NT2/D1 (cell line): ENCODE data around the gene TNS1.

Experiments
- SUZ12 ChIP-seq: IDR thresholded peaks from 2 replicates; pipeline ENCODE4 v1.6.1; 2011; ENCODE audit not compliant: insufficient read length, insufficient read depth; ENCODE audit errors: extremely low read depth
- YY1 ChIP-seq: IDR thresholded peaks from 2 replicates; pipeline ENCODE4 v1.6.1; 2011; ENCODE audit not compliant: insufficient read length, insufficient read depth

DNA sequence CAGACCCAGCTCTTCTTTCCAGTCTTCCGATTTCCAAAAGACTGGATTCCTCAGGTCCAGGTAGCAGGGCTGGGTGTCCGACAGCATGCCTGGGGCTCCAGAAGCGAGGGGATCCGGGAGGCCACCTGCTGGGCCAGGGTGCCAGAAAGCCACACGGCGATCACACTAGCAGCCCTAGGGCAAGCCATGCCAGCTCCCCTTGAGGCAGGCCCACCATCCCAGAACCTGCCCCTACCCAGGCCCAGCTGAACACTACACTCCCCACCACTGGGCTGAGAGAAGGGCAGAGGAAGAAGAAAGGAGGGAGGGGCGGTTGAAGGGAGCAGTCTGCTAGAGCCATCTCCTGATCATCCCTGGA is 163.1 kb downstream of the TNS1 start:
- TF ChIP-seq YY1 (no peak), SUZ12 (no peak)
